Measurements from ENCODE around the gene FBXL2.

FBXL2 gene

DNA sequence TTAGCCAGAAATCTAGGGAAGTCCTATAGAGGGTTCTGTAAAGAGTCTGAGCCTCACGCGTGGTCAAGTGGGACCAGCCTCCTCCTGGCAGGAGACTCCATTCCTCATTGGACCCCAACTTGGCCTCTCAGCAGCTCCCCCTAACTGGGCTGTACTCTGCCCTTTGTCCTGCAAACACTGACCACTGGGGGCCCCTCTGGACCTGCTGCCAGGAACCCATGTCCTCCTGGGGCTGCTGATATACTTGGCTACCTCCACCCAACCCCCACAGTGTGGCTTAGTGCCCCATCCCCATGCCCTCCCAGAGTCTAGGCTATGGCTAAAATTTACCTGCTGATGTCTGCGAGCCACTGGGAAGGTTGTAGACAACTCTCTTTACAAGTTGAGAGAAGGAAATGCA, 100.2 kb downstream of the FBXL2 start:
- no peaks in the 10 kb centered on the region for H3K9me3 ChIP-seq (ENCODE audit: low read length)
- H3K4me2 ChIP-seq (ENCODE audit: low read length) = no peak overlapping the region
- H3K4me3 ChIP-seq (ENCODE audit: low read depth, low read length, poor library complexity, severe bottlenecking) = no peak overlapping the region
- no peaks in the 10 kb centered on the region for H3K79me2 ChIP-seq (ENCODE audit: insufficient read depth, low read length)
- H3K27ac ChIP-seq (ENCODE audit: low read depth, low read length, poor library complexity, severe bottlenecking) = no peak overlapping the region
- H3F3A ChIP-seq (ENCODE audit: insufficient read depth, low read length) = no peaks in the 10 kb centered on the region
- no peak overlapping the region for H2AFZ ChIP-seq (ENCODE audit: low read length)
- H3K27me3 ChIP-seq (ENCODE audit: insufficient read depth, low read length) = no peaks in the 10 kb centered on the region
- no peaks in the 10 kb centered on the region for H3K36me3 ChIP-seq (ENCODE audit: insufficient read depth, low read length)
- H3K9me2 ChIP-seq (ENCODE audit: low read depth, low read length) = no peaks in the 10 kb centered on the region
- H4K20me1 ChIP-seq (ENCODE audit: insufficient read depth, low read length) = no peaks in the 10 kb centered on the region
- no peaks in the 10 kb centered on the region for H3K4me1 ChIP-seq (ENCODE audit: insufficient read depth, low read length, severe bottlenecking)
- no peak for TF ChIP-seq EZH2 (IDR thresholded peaks at IDR 0.05; ENCODE audit: borderline replicate concordance, low read length)
- TF ChIP-seq, protein P1, sequence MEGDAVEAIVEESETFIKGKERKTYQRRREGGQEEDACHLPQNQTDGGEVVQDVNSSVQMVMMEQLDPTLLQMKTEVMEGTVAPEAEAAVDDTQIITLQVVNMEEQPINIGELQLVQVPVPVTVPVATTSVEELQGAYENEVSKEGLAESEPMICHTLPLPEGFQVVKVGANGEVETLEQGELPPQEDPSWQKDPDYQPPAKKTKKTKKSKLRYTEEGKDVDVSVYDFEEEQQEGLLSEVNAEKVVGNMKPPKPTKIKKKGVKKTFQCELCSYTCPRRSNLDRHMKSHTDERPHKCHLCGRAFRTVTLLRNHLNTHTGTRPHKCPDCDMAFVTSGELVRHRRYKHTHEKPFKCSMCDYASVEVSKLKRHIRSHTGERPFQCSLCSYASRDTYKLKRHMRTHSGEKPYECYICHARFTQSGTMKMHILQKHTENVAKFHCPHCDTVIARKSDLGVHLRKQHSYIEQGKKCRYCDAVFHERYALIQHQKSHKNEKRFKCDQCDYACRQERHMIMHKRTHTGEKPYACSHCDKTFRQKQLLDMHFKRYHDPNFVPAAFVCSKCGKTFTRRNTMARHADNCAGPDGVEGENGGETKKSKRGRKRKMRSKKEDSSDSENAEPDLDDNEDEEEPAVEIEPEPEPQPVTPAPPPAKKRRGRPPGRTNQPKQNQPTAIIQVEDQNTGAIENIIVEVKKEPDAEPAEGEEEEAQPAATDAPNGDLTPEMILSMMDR (IDR thresholded peaks at IDR 0.05; ENCODE audit: low read length) = no peak
- H3K9ac ChIP-seq (ENCODE audit: low read length) = no peak overlapping the region

DNA sequence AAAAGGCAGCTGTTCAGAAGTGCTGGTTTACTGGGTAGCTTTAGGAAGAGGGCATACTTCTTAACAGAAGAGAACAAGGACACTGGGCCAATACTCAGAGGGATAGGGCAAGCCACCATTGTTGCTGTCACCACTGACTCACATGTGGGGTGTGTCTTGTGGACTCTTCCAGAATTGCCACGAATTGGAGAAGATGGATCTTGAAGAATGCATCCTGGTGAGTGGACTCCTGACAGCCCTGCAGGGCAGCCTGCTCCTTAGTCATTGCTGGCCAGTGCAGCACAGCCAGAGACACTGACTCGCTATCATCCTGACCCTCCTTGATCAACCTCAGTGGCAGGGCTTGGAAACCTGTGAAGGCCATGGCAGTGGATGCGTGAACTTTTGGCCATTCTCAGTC, 100.7 kb downstream of the FBXL2 start:
- Histone ChIP-seq H3K36me3 (ENCODE audit: insufficient read depth, low read length) (no peaks in the 10 kb centered on the region), H4K20me1 (ENCODE audit: insufficient read depth, low read length) (no peaks in the 10 kb centered on the region)

DNA sequence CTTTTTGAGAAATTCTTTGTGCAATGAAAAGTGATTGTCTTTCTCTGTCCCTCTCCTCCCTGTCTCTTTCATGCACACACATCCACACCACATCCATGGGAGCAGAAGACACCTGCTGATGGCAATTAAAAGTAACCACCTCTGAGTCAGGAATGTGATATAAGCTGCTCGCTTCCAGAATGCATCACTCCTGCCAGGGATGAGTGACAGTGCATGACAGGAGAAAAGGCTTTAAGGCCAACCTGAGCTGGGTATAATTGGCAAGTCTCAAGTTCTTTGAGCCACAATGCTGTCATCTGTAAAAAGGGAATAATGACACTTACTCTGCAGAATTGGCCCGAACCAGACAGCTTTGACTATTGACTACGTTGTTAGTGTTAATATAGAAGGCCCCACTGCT, 103.4 kb downstream of the FBXL2 start:
- no peak overlapping the region for H3K4me2 ChIP-seq (ENCODE audit: low read length)
- H3K27me3 ChIP-seq (ENCODE audit: insufficient read depth, low read length) = no peaks in the 10 kb centered on the region
- no peaks in the 10 kb centered on the region for H3F3A ChIP-seq (ENCODE audit: insufficient read depth, low read length)
- TF ChIP-seq, protein P1 (IDR thresholded peaks at IDR 0.05; ENCODE audit: low read length) = no peak
- no peak for TF ChIP-seq EZH2 (IDR thresholded peaks at IDR 0.05; ENCODE audit: borderline replicate concordance, low read length)
- peaks cover 3% of the 10 kb centered on the region for H3K36me3 ChIP-seq (ENCODE audit: insufficient read depth, low read length)
- H3K27ac ChIP-seq (ENCODE audit: low read depth, low read length, poor library complexity, severe bottlenecking) = no peak overlapping the region
- no peaks in the 10 kb centered on the region for H3K4me1 ChIP-seq (ENCODE audit: insufficient read depth, low read length, severe bottlenecking)
- no peak overlapping the region for H2AFZ ChIP-seq (ENCODE audit: low read length)
- H3K9me3 ChIP-seq (ENCODE audit: low read length) = no peaks in the 10 kb centered on the region
- no peaks in the 10 kb centered on the region for H3K79me2 ChIP-seq (ENCODE audit: insufficient read depth, low read length)
- H3K9me2 ChIP-seq (ENCODE audit: low read depth, low read length) = no peaks in the 10 kb centered on the region
- H3K4me3 ChIP-seq (ENCODE audit: low read depth, low read length, poor library complexity, severe bottlenecking) = no peak overlapping the region
- no peak overlapping the region for H3K9ac ChIP-seq (ENCODE audit: low read length)
- H4K20me1 ChIP-seq (ENCODE audit: insufficient read depth, low read length) = no peaks in the 10 kb centered on the region

More for the DNA sequence above, 100.7 kb downstream of the FBXL2 start:
- H3K4me1 ChIP-seq (ENCODE audit: insufficient read depth, low read length, severe bottlenecking) = no peaks in the 10 kb centered on the region
- no peak overlapping the region for H3K4me2 ChIP-seq (ENCODE audit: low read length)
- H3F3A ChIP-seq (ENCODE audit: insufficient read depth, low read length) = no peaks in the 10 kb centered on the region
- no peaks in the 10 kb centered on the region for H3K9me2 ChIP-seq (ENCODE audit: low read depth, low read length)
- H3K4me3 ChIP-seq (ENCODE audit: low read depth, low read length, poor library complexity, severe bottlenecking) = no peak overlapping the region
- no peak overlapping the region for H3K9ac ChIP-seq (ENCODE audit: low read length)
- no peaks in the 10 kb centered on the region for H3K79me2 ChIP-seq (ENCODE audit: insufficient read depth, low read length)
- TF ChIP-seq, protein P1 (IDR thresholded peaks at IDR 0.05; ENCODE audit: low read length) = no peak
- TF ChIP-seq EZH2 (IDR thresholded peaks at IDR 0.05; ENCODE audit: borderline replicate concordance, low read length) = no peak
- H3K27me3 ChIP-seq (ENCODE audit: insufficient read depth, low read length) = no peaks in the 10 kb centered on the region
- H3K9me3 ChIP-seq (ENCODE audit: low read length) = no peaks in the 10 kb centered on the region
- H3K27ac ChIP-seq (ENCODE audit: low read depth, low read length, poor library complexity, severe bottlenecking) = no peak overlapping the region
- no peak overlapping the region for H2AFZ ChIP-seq (ENCODE audit: low read length)
